Glutamatergic neuron (in vitro differentiated cells): ENCODE measurements around the gene CYS1. TPM values are rescaled to one million over a fixed set of nuclear protein-coding genes. Genes with fewer than 3 reads are reported as not detected.
"Not testable (repeated sequence)": the region's sequence is repeated elsewhere in the genome, so short reads cannot be mapped to it uniquely, and the experiment has no call there.

Experiments used
- DNase-seq: peaks from one replicate; pipeline ENCODE4 v3.0.0; 2022
- H3K27ac Mint-ChIP-seq: one replicate; pipeline ENCODE4 v1.8.0; 2020; ENCODE audit warnings: mild to moderate bottlenecking, mixed read lengths, inconsistent platforms; ENCODE audit not compliant: unreplicated experiment
- H3K27me3 Mint-ChIP-seq: one replicate; pipeline ENCODE4 v1.8.0; 2020; ENCODE audit warnings: mild to moderate bottlenecking, moderate library complexity, mixed read lengths, inconsistent platforms; ENCODE audit not compliant: unreplicated experiment
- H3K36me3 Mint-ChIP-seq: one replicate; pipeline ENCODE4 v1.8.0; 2020; ENCODE audit warnings: mild to moderate bottlenecking, mixed read lengths, inconsistent platforms; ENCODE audit not compliant: unreplicated experiment
- H3K4me1 Mint-ChIP-seq: one replicate; pipeline ENCODE4 v1.8.0; 2020; ENCODE audit warnings: mild to moderate bottlenecking, low read depth, mixed read lengths, inconsistent platforms; ENCODE audit not compliant: unreplicated experiment
- H3K4me3 Mint-ChIP-seq: one replicate; pipeline ENCODE4 v1.8.0; 2020; ENCODE audit warnings: mild to moderate bottlenecking, mixed read lengths, inconsistent platforms; ENCODE audit not compliant: unreplicated experiment
- H3K9me3 Mint-ChIP-seq: one replicate; pipeline ENCODE4 v1.8.0; 2020; ENCODE audit warnings: mild to moderate bottlenecking, moderate library complexity, mixed read lengths, inconsistent platforms; ENCODE audit not compliant: unreplicated experiment
- CTCF ChIP-seq: fragments of 200-600 bp; sonication (generic); IDR thresholded peaks from one replicate; pipeline ENCODE4 v1.5.0; 2021; ENCODE audit not compliant: partially characterized antibody, unreplicated experiment
- total RNA-seq: library from RNA; stranded (reverse); fragmentation: NEBNext Ultra II Directional; extraction: Animal tissue kit (Norgen Biotek cat#: 25700); gene quantifications from one replicate; pipeline ENCODE4 v1.2.1, GENCODE V29; 2021; ENCODE audit not compliant: unreplicated experiment

The CYS1 gene
- total RNA-seq, 1 donor from 2014 or later: not detected

- DNase-seq: peak; percentile 55
These were observed 14.1 kb upstream of the CYS1 start for GRCh38 chr2:10094271-10094814.

GRCh38 chr2:10091889-10092244 is 11.7 kb upstream of the CYS1 start:
- not testable (repeated sequence) for H3K9me3 Mint-ChIP-seq, H3K4me1 Mint-ChIP-seq, DNase-seq, H3K27me3 Mint-ChIP-seq, H3K36me3 Mint-ChIP-seq, H3K4me3 Mint-ChIP-seq, H3K27ac Mint-ChIP-seq

More at GRCh38 chr2:10094271-10094814, 14.1 kb upstream of the CYS1 start:
- H3K27ac Mint-ChIP-seq: peak overlapping the region; percentile 13
- peaks cover 3% of the 10 kb centered on the region for H3K9me3 Mint-ChIP-seq
- no peak for TF ChIP-seq CTCF
- peaks cover 2% of the 10 kb centered on the region for H3K27me3 Mint-ChIP-seq
- H3K4me3 Mint-ChIP-seq: no peak overlapping the region
- H3K36me3 Mint-ChIP-seq: peaks cover 9% of the 10 kb centered on the region
- peaks cover 10% of the 10 kb centered on the region for H3K4me1 Mint-ChIP-seq

- TF ChIP-seq CTCF: no peak
- Mint-ChIP-seq H3K36me3 (peaks cover 9% of the 10 kb centered on the region), H3K27ac (no peak overlapping the region), H3K4me1 (peaks cover 9% of the 10 kb centered on the region), H3K27me3 (peaks cover 2% of the 10 kb centered on the region), H3K9me3 (peaks cover 3% of the 10 kb centered on the region), H3K4me3 (no peak overlapping the region)
- no peak for DNase-seq
These were observed 11.1 kb upstream of the CYS1 start for GRCh38 chr2:10091182-10091888.

- DNase-seq: no peak
- peaks cover 9% of the 10 kb centered on the region for H3K36me3 Mint-ChIP-seq
- peaks cover 3% of the 10 kb centered on the region for H3K9me3 Mint-ChIP-seq
- peaks cover 8% of the 10 kb centered on the region for H3K4me1 Mint-ChIP-seq
- peaks cover 2% of the 10 kb centered on the region for H3K27me3 Mint-ChIP-seq
- TF ChIP-seq CTCF: no peak
- H3K27ac Mint-ChIP-seq: no peak overlapping the region
- H3K4me3 Mint-ChIP-seq: no peak overlapping the region
These were observed 9.5 kb upstream of the CYS1 start for GRCh38 chr2:10089565-10090190.

GRCh38 chr2:10087360-10087759 is 7.1 kb upstream of the CYS1 start:
- no peak overlapping the region for H3K27ac Mint-ChIP-seq
- no peaks in the 10 kb centered on the region for H3K9me3 Mint-ChIP-seq
- TF ChIP-seq CTCF: no peak
- no peak overlapping the region for H3K4me3 Mint-ChIP-seq
- H3K36me3 Mint-ChIP-seq: peaks cover 4% of the 10 kb centered on the region
- DNase-seq: no peak
- H3K27me3 Mint-ChIP-seq: peaks cover 5% of the 10 kb centered on the region
- H3K4me1 Mint-ChIP-seq: no peaks in the 10 kb centered on the region
